ENCODE measurements around the gene JOSD2. TPM values are rescaled to one million over a fixed set of nuclear protein-coding genes. Genes with fewer than 3 reads are reported as not detected.
A peak's percentile ranks its signal among the peaks of the same experiment; 100 is the strongest.

Gene JOSD2
- total and polyA plus RNA-seq, 9 of the 15 experiments (the other 6 are each of a cell fraction or from before 2014, with no cell fraction given), result 0.06 to 14.4 (median 3.1) TPM

DNA sequence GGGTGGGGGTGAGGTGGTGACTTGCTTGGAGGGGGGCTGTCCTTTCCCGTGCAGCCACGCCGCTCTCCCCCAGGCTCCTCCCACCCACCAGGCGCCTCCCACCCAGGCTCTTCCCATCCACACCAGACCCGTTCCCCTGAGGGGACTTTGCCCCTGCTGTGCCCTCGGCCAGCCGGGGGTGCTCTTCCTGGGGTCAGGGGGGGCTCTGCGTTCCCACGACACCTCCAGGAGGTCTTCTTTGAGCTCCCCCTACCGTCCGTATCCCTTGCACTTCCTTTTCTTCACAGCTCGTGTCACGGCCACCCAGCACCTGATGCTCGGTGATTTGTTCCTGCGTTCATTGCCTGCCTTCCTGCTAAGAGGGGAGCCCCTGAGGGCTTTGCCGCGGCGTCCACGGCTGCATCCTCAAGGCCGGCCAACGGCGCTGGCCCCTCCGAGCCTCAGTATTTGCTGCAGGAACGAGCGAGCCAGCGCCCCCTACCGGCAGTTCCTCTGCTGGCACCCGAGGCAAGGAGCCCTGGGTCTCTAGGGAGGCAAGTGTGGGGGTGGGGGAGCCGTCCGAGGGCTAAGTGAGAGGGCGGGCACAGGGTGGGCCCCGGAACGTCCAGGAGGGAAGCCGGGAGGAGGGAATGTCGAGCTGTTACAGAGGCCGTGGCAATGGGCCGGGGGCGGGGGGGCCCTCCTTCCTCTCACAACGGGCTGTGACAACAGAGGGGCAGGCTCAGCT, 45.5 kb upstream of the JOSD2 start (continued):
- TF ChIP-seq, protein P1, sequence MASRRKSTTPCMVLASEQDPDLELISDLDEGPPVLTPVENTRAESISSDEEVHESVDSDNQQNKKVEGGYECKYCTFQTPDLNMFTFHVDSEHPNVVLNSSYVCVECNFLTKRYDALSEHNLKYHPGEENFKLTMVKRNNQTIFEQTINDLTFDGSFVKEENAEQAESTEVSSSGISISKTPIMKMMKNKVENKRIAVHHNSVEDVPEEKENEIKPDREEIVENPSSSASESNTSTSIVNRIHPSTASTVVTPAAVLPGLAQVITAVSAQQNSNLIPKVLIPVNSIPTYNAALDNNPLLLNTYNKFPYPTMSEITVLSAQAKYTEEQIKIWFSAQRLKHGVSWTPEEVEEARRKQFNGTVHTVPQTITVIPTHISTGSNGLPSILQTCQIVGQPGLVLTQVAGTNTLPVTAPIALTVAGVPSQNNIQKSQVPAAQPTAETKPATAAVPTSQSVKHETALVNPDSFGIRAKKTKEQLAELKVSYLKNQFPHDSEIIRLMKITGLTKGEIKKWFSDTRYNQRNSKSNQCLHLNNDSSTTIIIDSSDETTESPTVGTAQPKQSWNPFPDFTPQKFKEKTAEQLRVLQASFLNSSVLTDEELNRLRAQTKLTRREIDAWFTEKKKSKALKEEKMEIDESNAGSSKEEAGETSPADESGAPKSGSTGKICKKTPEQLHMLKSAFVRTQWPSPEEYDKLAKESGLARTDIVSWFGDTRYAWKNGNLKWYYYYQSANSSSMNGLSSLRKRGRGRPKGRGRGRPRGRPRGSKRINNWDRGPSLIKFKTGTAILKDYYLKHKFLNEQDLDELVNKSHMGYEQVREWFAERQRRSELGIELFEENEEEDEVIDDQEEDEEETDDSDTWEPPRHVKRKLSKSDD (conservative IDR thresholded peaks at IDR 0.05; ENCODE audit: low read length), result no peak
- no peak for TF ChIP-seq CC2D1A (IDR thresholded peaks at IDR 0.05)
- TF ChIP-seq, protein P2, sequence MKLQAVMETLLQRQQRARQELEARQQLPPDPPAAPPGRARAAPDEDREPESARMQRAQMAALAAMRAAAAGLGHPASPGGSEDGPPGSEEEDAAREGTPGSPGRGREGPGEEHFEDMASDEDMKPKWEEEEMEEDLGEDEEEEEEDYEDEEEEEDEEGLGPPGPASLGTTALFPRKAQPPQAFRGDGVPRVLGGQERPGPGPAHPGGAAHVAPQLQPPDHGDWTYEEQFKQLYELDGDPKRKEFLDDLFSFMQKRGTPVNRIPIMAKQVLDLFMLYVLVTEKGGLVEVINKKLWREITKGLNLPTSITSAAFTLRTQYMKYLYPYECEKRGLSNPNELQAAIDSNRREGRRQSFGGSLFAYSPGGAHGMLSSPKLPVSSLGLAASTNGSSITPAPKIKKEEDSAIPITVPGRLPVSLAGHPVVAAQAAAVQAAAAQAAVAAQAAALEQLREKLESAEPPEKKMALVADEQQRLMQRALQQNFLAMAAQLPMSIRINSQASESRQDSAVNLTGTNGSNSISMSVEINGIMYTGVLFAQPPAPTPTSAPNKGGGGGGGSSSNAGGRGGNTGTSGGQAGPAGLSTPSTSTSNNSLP (IDR thresholded peaks at IDR 0.05; ENCODE audit: borderline replicate concordance, low read depth, low read length), result no peak
- TF ChIP-seq, protein P3, sequence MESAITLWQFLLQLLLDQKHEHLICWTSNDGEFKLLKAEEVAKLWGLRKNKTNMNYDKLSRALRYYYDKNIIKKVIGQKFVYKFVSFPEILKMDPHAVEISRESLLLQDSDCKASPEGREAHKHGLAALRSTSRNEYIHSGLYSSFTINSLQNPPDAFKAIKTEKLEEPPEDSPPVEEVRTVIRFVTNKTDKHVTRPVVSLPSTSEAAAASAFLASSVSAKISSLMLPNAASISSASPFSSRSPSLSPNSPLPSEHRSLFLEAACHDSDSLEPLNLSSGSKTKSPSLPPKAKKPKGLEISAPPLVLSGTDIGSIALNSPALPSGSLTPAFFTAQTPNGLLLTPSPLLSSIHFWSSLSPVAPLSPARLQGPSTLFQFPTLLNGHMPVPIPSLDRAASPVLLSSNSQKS (CRISPR knock-in tag; IDR thresholded peaks at IDR 0.05), result no peak
- no peak for TF ChIP-seq ZNF584 (CRISPR knock-in tag; IDR thresholded peaks at IDR 0.05; ENCODE audit: low read depth)
- TF ChIP-seq ETV6 (IDR thresholded peaks at IDR 0.05; ENCODE audit: borderline replicate concordance in 1 of 2, low read depth in 2 of 2, low read length in 1 of 2), result no peak
- TF ChIP-seq ETV6 (CRISPR knock-in tag; IDR thresholded peaks at IDR 0.05; ENCODE audit: borderline replicate concordance), result no peak
- TF ChIP-seq, protein P4, sequence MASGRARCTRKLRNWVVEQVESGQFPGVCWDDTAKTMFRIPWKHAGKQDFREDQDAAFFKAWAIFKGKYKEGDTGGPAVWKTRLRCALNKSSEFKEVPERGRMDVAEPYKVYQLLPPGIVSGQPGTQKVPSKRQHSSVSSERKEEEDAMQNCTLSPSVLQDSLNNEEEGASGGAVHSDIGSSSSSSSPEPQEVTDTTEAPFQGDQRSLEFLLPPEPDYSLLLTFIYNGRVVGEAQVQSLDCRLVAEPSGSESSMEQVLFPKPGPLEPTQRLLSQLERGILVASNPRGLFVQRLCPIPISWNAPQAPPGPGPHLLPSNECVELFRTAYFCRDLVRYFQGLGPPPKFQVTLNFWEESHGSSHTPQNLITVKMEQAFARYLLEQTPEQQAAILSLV (tag; IDR thresholded peaks at IDR 0.05), result no peak
- TF ChIP-seq MYNN (IDR thresholded peaks at IDR 0.05), result 0 out of 2 replicates have a peak, but pooled peaks have one; percentile 58
- TF ChIP-seq MYNN (CRISPR knock-in tag; IDR thresholded peaks at IDR 0.05), result no peak
- no peak for TF ChIP-seq NEUROD1 (IDR thresholded peaks at IDR 0.05; ENCODE audit: borderline replicate concordance, low read depth, low read length, partially characterized antibody)
- TF ChIP-seq, protein P5, sequence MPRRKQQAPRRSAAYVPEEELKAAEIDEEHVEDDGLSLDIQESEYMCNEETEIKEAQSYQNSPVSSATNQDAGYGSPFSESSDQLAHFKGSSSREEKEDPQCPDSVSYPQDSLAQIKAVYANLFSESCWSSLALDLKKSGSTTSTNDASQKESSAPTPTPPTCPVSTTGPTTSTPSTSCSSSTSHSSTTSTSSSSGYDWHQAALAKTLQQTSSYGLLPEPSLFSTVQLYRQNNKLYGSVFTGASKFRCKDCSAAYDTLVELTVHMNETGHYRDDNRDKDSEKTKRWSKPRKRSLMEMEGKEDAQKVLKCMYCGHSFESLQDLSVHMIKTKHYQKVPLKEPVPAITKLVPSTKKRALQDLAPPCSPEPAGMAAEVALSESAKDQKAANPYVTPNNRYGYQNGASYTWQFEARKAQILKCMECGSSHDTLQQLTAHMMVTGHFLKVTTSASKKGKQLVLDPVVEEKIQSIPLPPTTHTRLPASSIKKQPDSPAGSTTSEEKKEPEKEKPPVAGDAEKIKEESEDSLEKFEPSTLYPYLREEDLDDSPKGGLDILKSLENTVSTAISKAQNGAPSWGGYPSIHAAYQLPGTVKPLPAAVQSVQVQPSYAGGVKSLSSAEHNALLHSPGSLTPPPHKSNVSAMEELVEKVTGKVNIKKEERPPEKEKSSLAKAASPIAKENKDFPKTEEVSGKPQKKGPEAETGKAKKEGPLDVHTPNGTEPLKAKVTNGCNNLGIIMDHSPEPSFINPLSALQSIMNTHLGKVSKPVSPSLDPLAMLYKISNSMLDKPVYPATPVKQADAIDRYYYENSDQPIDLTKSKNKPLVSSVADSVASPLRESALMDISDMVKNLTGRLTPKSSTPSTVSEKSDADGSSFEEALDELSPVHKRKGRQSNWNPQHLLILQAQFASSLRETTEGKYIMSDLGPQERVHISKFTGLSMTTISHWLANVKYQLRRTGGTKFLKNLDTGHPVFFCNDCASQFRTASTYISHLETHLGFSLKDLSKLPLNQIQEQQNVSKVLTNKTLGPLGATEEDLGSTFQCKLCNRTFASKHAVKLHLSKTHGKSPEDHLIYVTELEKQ (CRISPR knock-in tag; IDR thresholded peaks at IDR 0.05), result no peak
- no peak for TF ChIP-seq SETDB1 (IDR thresholded peaks at IDR 0.05; ENCODE audit: low read length)
- TF ChIP-seq RCOR1 (IDR thresholded peaks at IDR 0.05; ENCODE audit: borderline replicate concordance in 1 of 2, low read depth in 2 of 2, low read length in 2 of 2), result peak in 1 of 2 experiments; percentile 50; a peak in 1 of 4 replicates
- no peak for TF ChIP-seq PHTF2 (CRISPR knock-in tag; IDR thresholded peaks at IDR 0.05)
- no peak for TF ChIP-seq ZNF778 (CRISPR knock-in tag; IDR thresholded peaks at IDR 0.05)
- 0 out of 2 replicates have a peak, but pooled peaks have one; percentile 8 for TF ChIP-seq TCF3 (CRISPR knock-in tag; IDR thresholded peaks at IDR 0.05)
- TF ChIP-seq ZNF586 (CRISPR knock-in tag; conservative IDR thresholded peaks at IDR 0.05), result no peak
